Right lobe of liver (tissue), 6 donors: ENCODE measurements around the gene PAQR6. TPM values are rescaled to one million over a fixed set of nuclear protein-coding genes. Genes with fewer than 3 reads are reported as not detected.

Experiments
- ATAC-seq, 4 donors: fragments of 200-7000 bp; cut with Tn5 transposase; one replicate each; pipeline ENCODE4 v1.9.1; 2020; ENCODE audit warnings: mild to moderate bottlenecking in 4 of 4, moderate library complexity in 4 of 4
- DNase-seq, 3 donors: peaks; one replicate each; pipeline ENCODE4 v3.0.0-alpha.2; 2020
- H3K27ac ChIP-seq, 3 donors: fragments of 200-600 bp; one replicate each; pipeline ENCODE4 v1.8.0; 2022
- H3K27me3 ChIP-seq, 2 donors: fragments of 200-600 bp; one replicate each; pipeline ENCODE4 v1.8.0; 2022
- H3K36me3 ChIP-seq, 4 donors: fragments of 200-600 bp; sonication (generic) in 1 of 4; one replicate each; pipeline versions ENCODE4 v1.5.1 to v1.8.0; 2017 to 2022; ENCODE audit warnings: control low read depth in 1 of 4
- H3K4me1 ChIP-seq, 4 donors: fragments of 200-600 bp; sonication (generic) in 1 of 4; one replicate each; pipeline versions ENCODE4 v1.5.1 to v1.8.0; 2017 to 2022; ENCODE audit warnings: control low read depth in 1 of 4
- H3K4me3 ChIP-seq, 3 donors: fragments of 200-600 bp; one replicate each; pipeline ENCODE4 v1.8.0; 2022
- H3K9me3 ChIP-seq, 4 donors: fragments of 200-600 bp; sonication (generic) in 1 of 4; one replicate each; pipeline versions ENCODE4 v1.5.1 to v1.8.0; 2017 to 2022; ENCODE audit warnings: control low read depth in 1 of 4
- POLR2A ChIP-seq: fragments of 450-650 bp; IDR thresholded peaks from one replicate; pipeline ENCODE4 v1.6.1; 2017; ENCODE audit warnings: antibody characterized with exemption, mild to moderate bottlenecking
- WGBS: methylation state at CpG from one replicate; pipeline ENCODE4 v1.1.6; 2018; ENCODE audit warnings: low coverage, low lambda C conversion rate; ENCODE audit not compliant: insufficient coverage; ENCODE audit errors: missing lambda C conversion rate; 5-methylcytosine and 5-hydroxymethylcytosine counted together
- intact Hi-C, 2 donors: fragments of 100-400 bp; cut with DNase I; formaldehyde crosslinking; loops; one replicate each; pipeline versions ENCODE4 v1.11.2 to v1.14.1; 2022
- total RNA-seq, 6 experiments: library from RNA; depleted of rRNA in 2 of 6; stranded (reverse); fragments of >200 nt in 2 of 6; fragmentation: NEBNext Ultra II Directional in 3 of 6; extraction: Animal tissue kit (Norgen Biotek cat#: 25700) in 3 of 6; gene quantifications; one replicate each; pipeline versions ENCODE4 v1.1.0 to v1.2.4, GENCODE V29; 2016 to 2023
- TF ChIP-seq, protein P1 (sequence below), 4 donors: fragments of 200-600 bp in 3 of 4; fragments of 450-650 bp in 1 of 4; IDR thresholded peaks; one replicate each; pipeline versions ENCODE4 v1.5.1 to v1.8.0; 2016 to 2022; ENCODE audit warnings: antibody characterized with exemption in 4 of 4, mild to moderate bottlenecking in 2 of 4
- donor health status: DM: no; HTN: yes; CAD: no.
- donor health status: DM: no; HTN: no; CAD: no.
- donor health status: DM: no; HTN: no; CAD: no.
- donor health status: DM: no; HTN: yes; CAD: no.
- donor health status: DM: no; HTN: yes; CAD: no.

PAQR6 gene
- total RNA-seq, 6 experiments from 2014 or later, result 0.43 to 4.0 (median 1.1) TPM

DNA sequence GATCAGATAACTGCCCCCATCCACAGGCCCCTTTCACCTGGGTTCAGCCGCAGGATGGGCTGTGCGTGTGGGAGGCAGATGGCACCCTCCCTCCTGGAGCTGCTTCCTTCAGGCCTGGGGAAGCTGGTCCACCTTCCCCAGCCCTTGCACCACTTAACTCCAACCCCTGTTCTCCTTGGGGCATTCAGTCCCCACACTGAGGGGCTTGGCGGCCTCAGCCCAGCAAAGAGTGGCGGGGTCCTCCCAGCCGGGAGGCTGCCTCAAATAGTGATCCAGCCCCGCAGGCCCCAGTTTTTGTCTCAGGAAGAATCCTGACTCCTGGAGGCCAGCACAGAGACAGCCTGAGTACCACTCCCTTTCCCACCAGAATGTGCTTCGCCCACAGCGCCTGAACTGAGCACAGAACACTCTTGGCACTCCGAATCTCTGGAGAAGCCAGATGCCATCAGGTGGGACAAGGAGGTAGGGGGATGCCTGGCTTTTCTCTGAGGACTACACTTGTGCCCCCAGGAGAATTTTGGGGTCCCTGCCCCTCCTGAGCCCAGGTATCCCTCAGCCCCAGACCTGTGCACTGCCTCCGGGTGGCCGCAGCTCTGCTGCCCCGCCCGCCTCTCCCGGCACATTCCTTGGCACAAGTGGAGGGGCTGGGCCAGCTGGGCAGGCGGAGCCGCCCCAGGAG is 936 bp downstream of the PAQR6 start:
- Histone ChIP-seq H3K36me3 (peaks cover 4 to 27% (median 10%) of the 10 kb centered on the region in 4 donors), H3K27me3 (no peaks in the 10 kb centered on the region), H3K9me3 (no peaks in the 10 kb centered on the region), H3K4me1 (peaks cover 0 to 10% (median 0%) of the 10 kb centered on the region in 4 donors), H3K4me3 (no peak overlapping the region), H3K27ac (no peak overlapping the region)
- DNase-seq (no peak), ATAC-seq (peak; percentile 38 to 56 (median 48))
- no peak for TF ChIP-seq POLR2A
- TF ChIP-seq, protein P1, sequence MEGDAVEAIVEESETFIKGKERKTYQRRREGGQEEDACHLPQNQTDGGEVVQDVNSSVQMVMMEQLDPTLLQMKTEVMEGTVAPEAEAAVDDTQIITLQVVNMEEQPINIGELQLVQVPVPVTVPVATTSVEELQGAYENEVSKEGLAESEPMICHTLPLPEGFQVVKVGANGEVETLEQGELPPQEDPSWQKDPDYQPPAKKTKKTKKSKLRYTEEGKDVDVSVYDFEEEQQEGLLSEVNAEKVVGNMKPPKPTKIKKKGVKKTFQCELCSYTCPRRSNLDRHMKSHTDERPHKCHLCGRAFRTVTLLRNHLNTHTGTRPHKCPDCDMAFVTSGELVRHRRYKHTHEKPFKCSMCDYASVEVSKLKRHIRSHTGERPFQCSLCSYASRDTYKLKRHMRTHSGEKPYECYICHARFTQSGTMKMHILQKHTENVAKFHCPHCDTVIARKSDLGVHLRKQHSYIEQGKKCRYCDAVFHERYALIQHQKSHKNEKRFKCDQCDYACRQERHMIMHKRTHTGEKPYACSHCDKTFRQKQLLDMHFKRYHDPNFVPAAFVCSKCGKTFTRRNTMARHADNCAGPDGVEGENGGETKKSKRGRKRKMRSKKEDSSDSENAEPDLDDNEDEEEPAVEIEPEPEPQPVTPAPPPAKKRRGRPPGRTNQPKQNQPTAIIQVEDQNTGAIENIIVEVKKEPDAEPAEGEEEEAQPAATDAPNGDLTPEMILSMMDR (IDR thresholded peaks at IDR 0.05), result no peak
- intact Hi-C loops, result loop anchor here in 1 of 2 donors (10.0 kb wide), 1 partner anchor 112 kb away; no protein-coding TSS in a partner anchor
- WGBS, result no CpG with 5 or more reads among the region's 16 CpGs

DNA sequence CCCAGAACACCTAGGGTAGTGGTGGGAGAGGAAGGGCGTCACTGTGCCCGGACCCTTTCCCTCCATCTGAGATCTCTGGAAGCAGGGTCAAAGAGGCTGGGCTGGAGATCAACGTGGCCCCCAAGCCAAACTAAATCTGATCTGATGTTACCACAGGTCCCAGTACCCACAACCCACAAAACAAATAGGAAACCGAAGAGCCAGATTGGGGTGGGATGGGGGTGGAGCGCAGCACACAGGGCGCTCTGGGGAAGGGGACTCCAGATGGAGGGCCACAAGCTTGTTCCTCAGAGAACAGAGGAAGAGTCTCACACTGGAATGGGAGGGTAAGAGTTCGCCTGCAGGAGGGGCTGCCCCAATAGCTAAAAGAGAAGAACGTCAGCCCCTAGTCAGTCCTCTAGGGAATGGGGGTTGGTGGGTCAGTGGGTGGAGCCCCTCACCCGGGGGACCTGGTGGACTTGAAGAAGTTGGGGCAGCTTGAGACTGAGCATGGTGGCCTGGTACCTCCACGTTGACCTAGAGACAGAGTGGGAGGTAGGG is 1.5 kb downstream of the PAQR6 start:
- Histone ChIP-seq H3K27me3 (no peaks in the 10 kb centered on the region), H3K4me3 (peak overlapping the region in 1 of 3 donors; percentile 21), H3K36me3 (peaks cover 0 to 21% (median 6%) of the 10 kb centered on the region in 4 donors), H3K4me1 (peaks cover 0 to 10% (median 0%) of the 10 kb centered on the region in 4 donors), H3K27ac (no peak overlapping the region), H3K9me3 (no peaks in the 10 kb centered on the region)
- TF ChIP-seq POLR2A, result no peak
- TF ChIP-seq, protein P1 (IDR thresholded peaks at IDR 0.05), result no peak
- DNase-seq, result no peak
- intact Hi-C loops, result loop anchor here in 1 of 2 donors (10.0 kb wide), 1 partner anchor 112 kb away; no protein-coding TSS in a partner anchor
- WGBS, result 38% methylated on average over 4 of the region's 10 CpGs
- ATAC-seq, result no peak

DNA sequence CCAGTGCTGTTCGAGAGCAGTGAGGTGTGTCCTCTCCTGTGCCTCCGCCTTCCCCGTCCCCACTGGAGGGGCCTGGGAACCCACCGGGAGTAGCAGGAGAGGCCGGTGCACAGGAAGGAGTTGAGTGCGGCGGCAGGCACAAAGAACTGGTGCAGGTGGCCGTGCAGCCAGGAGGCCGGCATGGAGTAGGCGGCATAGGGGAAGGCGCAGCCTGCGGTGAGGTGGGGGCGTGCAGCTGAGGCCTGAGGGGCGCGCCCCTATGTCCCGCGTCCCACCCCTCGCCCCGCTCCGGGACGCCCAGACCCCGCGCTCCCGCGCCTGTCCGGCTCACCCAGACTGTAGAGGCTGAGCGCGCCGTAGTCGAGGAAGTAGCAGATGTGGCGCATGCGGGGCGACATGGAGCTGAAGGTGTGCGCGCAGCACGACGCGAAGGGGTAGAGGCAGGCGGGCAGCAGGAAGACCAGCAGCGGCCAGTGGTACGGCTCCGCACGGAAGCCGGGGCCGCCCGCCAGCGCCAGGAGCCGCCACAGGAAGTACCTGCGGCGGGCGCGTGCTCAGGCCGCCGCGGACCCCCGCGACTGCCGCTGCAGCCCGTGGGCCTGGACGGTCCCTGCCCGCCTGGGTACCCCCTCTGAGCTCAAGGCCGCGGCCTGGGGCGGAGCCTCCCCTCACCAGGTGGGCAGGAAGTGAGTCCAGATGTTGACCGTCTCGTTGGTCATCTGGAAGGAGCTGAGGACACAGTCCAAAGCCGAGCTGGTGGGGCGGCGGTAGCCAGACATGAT is 2.2 kb downstream of the PAQR6 start:
- ATAC-seq, result peak; percentile 6 to 42 (median 30)
- Histone ChIP-seq H3K27ac (no peak overlapping the region), H3K4me3 (peak overlapping the region in 1 of 3 donors; percentile 21), H3K27me3 (no peaks in the 10 kb centered on the region), H3K36me3 (peaks cover 0 to 14% (median 2%) of the 10 kb centered on the region in 4 donors), H3K9me3 (no peaks in the 10 kb centered on the region), H3K4me1 (peaks cover 0 to 10% (median 0%) of the 10 kb centered on the region in 4 donors)
- no peak for TF ChIP-seq POLR2A
- TF ChIP-seq, protein P1 (IDR thresholded peaks at IDR 0.05), result no peak
- DNase-seq, result peak in 1 of 3 donors; percentile 42
- WGBS, result no CpG with 5 or more reads among the region's 69 CpGs
- intact Hi-C loops, result loop anchor here in 1 of 2 donors (10.0 kb wide), 1 partner anchor 111 kb away; no protein-coding TSS in a partner anchor

DNA sequence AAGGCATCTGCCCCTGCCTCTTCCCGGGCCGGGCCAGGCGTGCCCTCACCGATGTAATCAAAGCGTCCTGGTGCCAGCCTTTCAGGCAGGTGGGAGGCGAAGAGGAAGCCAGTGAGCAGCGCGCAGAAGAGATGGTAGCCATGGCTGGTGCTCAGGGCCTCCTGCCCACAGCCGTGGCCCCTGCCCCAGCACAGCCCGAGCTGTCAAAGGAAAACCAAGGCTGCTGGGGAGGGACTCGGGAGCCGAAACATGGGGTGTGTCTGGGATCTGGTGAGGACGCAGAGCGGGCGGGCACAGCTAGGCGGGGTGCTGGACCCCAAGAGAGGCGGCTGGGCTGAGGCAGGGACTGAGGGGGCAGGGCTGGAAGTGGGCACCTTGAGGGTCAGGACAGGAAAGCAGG is 3.1 kb downstream of the PAQR6 start:
- no peak for DNase-seq
- peaks cover 0 to 5% (median 1%) of the 10 kb centered on the region in 4 donors for H3K36me3 ChIP-seq

More for the DNA sequence above, 3.1 kb downstream of the PAQR6 start:
- Histone ChIP-seq H3K27me3 (no peaks in the 10 kb centered on the region), H3K4me3 (no peak overlapping the region), H3K27ac (no peak overlapping the region), H3K9me3 (no peaks in the 10 kb centered on the region), H3K4me1 (peaks cover 0 to 10% (median 0%) of the 10 kb centered on the region in 4 donors)
- WGBS, result no CpG with 5 or more reads among the region's 17 CpGs
- ATAC-seq, result no peak
- no peak for TF ChIP-seq POLR2A
- TF ChIP-seq, protein P1 (IDR thresholded peaks at IDR 0.05), result no peak
- intact Hi-C loops, result loop anchor here in 1 of 2 donors (10.0 kb wide), 1 partner anchor 110 kb away; no protein-coding TSS in a partner anchor
